ENCODE results near the gene ENTREP3. TPM values are rescaled to one million over a fixed set of nuclear protein-coding genes. Genes with fewer than 3 reads are reported as not detected.

The ENTREP3 gene
- total RNA-seq, 3 donors from 2014 or later: 8.2 to 12.1 (median 10.2) TPM

DNA sequence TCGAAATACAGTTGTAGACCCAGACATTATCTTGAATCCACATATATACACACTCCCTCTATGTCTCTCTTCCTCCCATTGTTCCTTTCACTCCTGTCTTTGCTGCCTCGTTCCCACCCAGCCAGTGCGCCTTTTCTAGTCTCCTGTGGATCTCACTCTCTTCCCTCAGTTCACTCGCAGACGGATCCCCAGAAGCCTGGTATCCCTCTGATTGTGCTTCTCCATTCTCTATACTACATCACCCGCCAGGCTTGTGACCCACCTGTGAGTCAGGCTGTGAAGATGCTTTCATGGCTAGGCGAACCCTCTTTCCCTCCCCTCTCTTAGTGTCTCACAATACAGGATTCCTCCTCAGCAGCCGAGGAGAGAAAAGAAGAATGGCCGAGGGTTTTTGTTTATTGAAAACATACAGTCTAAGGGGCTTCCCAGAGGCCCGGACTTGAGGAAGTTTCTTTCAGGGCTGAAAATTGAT, 23.4 kb upstream of the ENTREP3 start:
- intact Hi-C loops (cut with DNase I; ENCODE audit: low total_unique reads): no loop called here
- peak overlapping the region in 1 of 3 donors; percentile 94 for H3K4me3 ChIP-seq
- H3K36me3 ChIP-seq: no peaks in the 10 kb centered on the region
- DNase-seq (ENCODE audit: low spot score in 2 of 2): no peak
- no peaks in the 10 kb centered on the region for H3K9me3 ChIP-seq
- TF ChIP-seq POLR2A (IDR thresholded peaks at IDR 0.05) (no peak), POLR2AphosphoS5 (IDR thresholded peaks at IDR 0.05) (no peak)
- TF ChIP-seq, protein P1, sequence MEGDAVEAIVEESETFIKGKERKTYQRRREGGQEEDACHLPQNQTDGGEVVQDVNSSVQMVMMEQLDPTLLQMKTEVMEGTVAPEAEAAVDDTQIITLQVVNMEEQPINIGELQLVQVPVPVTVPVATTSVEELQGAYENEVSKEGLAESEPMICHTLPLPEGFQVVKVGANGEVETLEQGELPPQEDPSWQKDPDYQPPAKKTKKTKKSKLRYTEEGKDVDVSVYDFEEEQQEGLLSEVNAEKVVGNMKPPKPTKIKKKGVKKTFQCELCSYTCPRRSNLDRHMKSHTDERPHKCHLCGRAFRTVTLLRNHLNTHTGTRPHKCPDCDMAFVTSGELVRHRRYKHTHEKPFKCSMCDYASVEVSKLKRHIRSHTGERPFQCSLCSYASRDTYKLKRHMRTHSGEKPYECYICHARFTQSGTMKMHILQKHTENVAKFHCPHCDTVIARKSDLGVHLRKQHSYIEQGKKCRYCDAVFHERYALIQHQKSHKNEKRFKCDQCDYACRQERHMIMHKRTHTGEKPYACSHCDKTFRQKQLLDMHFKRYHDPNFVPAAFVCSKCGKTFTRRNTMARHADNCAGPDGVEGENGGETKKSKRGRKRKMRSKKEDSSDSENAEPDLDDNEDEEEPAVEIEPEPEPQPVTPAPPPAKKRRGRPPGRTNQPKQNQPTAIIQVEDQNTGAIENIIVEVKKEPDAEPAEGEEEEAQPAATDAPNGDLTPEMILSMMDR (IDR thresholded peaks at IDR 0.05): no peak
- peaks cover 0 to 3% of the 10 kb centered on the region in 2 donors for H3K4me1 ChIP-seq
- no peak overlapping the region for H3K27ac ChIP-seq
- no peaks in the 10 kb centered on the region for H3K27me3 ChIP-seq

DNA sequence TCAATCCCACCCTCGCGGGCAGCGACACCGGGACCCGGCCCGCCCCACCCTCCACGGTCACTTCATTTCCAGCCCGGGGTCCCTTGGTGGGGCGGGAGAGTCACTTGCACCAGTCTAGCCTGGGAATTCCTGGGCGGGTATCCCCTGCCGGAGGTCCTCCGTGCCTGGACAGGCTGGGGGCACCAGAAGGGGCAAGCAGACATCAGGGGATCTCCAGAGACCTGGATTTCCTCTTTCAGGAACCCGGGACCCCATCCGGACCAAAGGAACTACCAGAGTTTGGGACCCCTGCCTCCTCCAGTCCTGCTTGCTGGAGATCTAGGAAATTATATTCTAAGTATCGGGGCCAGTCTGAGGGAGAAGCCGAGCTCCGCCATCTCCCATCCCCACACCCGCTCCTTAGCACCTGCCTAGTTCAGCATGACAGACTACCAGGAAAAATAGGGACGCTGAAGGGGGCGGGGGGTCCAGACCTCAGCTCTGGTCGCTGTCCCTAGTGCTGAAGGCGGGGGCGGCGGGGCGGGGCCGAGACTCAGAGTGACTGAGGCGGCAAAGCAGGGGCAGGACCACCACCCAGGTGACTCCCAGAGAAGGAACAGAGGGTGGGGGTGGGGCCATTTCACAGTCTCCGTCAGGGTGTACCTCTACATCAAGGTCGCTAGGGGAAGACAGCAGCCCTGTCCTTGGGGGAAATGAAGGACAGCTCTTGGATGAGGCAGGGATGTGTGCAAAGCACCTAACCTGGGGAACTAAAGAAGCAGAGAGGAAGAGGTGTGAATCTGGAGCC, 22.8 kb upstream of the ENTREP3 start:
- DNase-seq (ENCODE audit: low spot score in 2 of 2): peak; percentile 45 to 59
- Histone ChIP-seq H3K27ac (peak overlapping the region; percentile 60 to 80), H3K9me3 (no peaks in the 10 kb centered on the region), H3K4me1 (peaks cover 0 to 3% of the 10 kb centered on the region in 2 donors), H3K4me3 (peak overlapping the region; percentile 62 to 94 (median 70)), H3K36me3 (no peaks in the 10 kb centered on the region), H3K27me3 (no peaks in the 10 kb centered on the region)
- intact Hi-C loops (cut with DNase I; ENCODE audit: low total_unique reads): no loop called here
- no peak for TF ChIP-seq POLR2AphosphoS5 (IDR thresholded peaks at IDR 0.05)
- TF ChIP-seq, protein P1 (IDR thresholded peaks at IDR 0.05): peak in 1 of 3 donors; percentile 42

DNA sequence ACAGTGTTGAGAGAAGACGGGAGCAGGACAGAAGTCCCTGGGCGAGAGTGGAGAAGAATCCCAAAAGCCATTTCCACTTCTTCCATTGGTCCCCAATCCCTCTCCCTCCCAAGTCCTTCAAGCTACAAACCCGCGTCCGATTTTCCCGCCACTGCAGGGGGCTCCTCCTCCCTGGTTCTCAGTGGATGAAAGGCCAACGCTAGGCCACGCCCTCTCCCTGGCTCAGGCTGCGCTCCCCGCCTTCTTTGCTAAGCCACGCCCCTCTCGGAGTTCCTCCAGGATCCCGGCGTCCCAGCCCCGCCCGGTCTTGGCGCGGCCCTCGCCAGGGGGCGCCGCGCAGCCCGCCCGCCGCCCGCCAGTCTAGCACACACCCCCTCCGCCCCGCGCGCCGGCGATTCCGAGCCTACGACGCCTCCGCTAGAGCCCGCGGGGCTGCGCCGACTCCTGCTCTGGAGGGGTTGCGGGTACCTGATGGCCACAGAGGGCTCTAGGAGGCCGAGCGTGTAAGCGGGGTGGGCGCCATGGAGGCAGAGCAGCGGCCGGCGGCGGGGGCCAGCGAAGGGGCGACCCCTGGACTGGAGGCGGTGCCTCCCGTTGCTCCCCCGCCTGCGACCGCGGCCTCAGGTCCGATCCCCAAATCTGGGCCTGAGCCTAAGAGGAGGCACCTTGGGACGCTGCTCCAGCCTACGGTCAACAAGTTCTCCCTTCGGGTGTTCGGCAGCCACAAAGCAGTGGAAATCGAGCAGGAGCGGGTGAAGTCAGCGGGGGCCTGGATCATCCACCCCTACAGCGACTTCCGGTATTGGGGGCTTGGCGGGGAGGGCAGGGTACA, 22.0 kb upstream of the ENTREP3 start, which contains the start of gene HCN3:
Gene HCN3 (plus strand): TSS at position 394 of the 832 bp plus-strand sequence. CDS start 128 bp downstream, at position 522.
- peak; percentile 95 to 98 for DNase-seq (ENCODE audit: low spot score in 2 of 2)

DNA sequence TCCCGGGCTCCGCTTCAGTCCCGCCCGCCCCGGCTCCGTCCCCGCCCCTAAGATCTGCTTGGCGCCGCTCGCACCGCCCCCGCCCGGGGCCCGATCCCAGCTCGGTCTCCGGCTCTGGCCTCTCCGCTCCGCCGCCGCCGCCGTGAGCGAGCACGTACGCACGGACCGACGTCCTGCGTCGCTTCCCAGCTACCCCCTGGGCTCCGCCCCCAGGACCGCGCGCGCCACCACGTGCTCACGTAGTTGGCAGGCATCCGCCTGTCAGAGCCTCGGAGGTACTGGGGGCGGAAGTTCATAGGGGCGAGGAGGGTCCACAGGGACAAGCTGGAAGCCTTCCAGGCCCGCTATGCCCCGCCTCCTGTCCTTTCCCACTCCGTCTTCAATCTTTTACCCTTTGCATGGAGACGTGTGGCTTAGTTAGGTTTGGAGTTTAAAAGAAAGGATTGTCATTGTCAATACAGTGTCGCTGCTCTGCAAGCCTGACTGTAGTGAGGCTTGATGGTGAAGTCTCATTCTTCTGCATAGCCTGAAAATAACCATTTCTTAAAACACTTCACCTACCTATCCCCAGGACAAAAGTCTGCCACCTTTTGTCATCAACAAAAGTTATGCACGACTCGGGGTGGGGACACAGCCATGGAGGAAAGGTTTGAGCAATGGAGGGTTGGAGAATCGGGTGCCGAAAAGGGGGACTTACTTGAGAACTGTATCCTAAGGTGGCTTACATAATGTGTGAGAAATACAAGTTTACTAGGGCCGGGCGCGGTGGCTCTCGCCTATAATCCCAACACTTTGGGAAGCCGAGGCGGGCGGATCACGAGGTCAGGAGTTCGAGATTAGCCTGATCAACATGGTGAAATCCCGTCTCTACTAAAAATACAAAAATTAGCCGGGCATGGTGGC, 18.3 kb upstream of the ENTREP3 start, which contains the start of gene CLK2:
Gene CLK2 (minus strand): TSS at position 162 of the 903 bp plus-strand sequence. CDS start 2,527 bp downstream, outside the sequence.
- peak within 1 kb of the TSS; percentile 95 to 96 for H3K27ac ChIP-seq
- no peaks in the 10 kb centered on the region for H3K27me3 ChIP-seq
- peaks cover 0 to 3% of the 10 kb centered on the region in 2 donors for H3K4me1 ChIP-seq
- intact Hi-C loops (cut with DNase I; ENCODE audit: low total_unique reads): no loop called here
- DNase-seq (ENCODE audit: low spot score in 2 of 2): peak; percentile 90 to 94
- TF ChIP-seq POLR2AphosphoS5 (IDR thresholded peaks at IDR 0.05) (peak; percentile 88 to 96 (median 93)), POLR2A (IDR thresholded peaks at IDR 0.05) (peak; percentile 73)
- TF ChIP-seq, protein P1 (IDR thresholded peaks at IDR 0.05): no peak
- H3K36me3 ChIP-seq: peaks cover 12% of the 10 kb centered on the region
- no peaks in the 10 kb centered on the region for H3K9me3 ChIP-seq
- H3K4me3 ChIP-seq: peak within 1 kb of the TSS; percentile 74 to 86 (median 80)

More for the DNA sequence above, 22.0 kb upstream of the ENTREP3 start, which contains the start of gene HCN3:
- peak within 1 kb of the TSS; percentile 62 to 94 (median 70) for H3K4me3 ChIP-seq
- peaks cover 0 to 3% of the 10 kb centered on the region in 2 donors for H3K4me1 ChIP-seq
- intact Hi-C loops (cut with DNase I; ENCODE audit: low total_unique reads): no loop called here
- no peaks in the 10 kb centered on the region for H3K9me3 ChIP-seq
- TF ChIP-seq, protein P1 (IDR thresholded peaks at IDR 0.05): peak in 1 of 3 donors; percentile 39
- TF ChIP-seq POLR2A (IDR thresholded peaks at IDR 0.05): no peak
- peak in 1 of 3 donors; percentile 25 for TF ChIP-seq POLR2AphosphoS5 (IDR thresholded peaks at IDR 0.05)
- H3K27me3 ChIP-seq: no peaks in the 10 kb centered on the region
- no peaks in the 10 kb centered on the region for H3K36me3 ChIP-seq
- H3K27ac ChIP-seq: peak within 1 kb of the TSS; percentile 60 to 80
